ENCODE measurements around the gene RRP1.

RRP1 gene

DNA sequence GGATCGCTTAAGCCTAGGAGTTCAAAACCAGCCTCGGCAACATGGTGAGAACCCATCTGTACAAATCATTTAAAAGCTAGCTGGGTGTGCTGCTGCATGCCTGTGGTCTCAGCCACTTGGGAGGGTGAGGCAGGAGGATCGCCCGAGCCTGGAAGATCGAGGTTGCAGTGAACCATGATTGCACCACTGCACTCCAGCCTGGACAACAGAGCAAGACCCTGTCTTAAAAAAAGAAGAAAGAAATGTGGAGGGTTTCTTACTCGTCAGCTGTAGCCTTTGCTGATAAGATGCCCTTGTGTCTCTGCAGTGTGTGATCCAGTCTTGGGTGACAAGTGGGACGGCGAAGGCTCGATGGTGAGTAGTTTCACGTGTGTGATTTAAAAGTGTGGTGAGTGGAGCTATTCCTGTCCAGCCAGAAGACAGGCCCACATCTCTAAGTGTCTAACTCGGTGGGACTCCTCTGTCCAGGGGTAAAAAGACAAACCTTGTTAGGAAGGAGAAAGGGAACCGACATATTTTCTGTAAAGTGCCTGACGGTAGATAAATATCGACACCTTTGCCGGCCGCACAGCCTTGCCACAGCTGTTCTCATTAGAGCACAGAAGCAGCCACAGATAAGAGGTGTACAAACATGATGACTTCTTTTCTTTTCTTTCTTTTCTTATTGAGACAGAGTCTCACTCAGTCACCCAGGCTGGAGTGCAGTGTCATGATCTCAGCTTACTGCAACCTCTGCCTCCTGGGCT, 43.4 kb upstream of the RRP1 start:
- TF ChIP-seq ZNF274 (IDR thresholded peaks at IDR 0.05; ENCODE audit: low read depth, low read length) (no peak), YY1 (IDR thresholded peaks at IDR 0.05; ENCODE audit: insufficient read depth, insufficient read length) (no peak), SUZ12 (IDR thresholded peaks at IDR 0.05; ENCODE audit: extremely low read depth, insufficient read depth, insufficient read length) (no peak)

DNA sequence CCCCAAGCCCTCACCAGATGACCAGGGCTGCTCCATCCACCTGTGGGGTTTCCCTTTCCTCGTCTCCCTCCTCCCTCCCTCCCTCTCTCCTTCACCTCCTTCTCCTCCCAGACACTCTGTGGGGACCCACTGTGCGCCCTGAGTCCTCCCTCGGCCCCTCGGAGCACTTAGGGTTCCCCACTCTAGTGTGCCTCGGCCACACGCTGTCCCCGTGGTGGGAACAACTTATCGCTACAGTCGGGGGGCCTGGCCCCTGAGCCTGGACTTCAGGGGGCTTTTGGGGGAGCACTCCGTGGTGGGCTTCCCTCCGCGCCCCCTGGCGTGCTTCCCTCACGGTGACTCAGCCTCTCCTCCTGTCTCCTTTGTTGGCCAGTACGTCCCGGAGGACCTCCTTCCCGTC, 40.8 kb upstream of the RRP1 start:
- Histone ChIP-seq H3K4me3 (ENCODE audit: insufficient read length, low read depth) (no peak overlapping the region), H3K27me3 (ENCODE audit: insufficient read depth, insufficient read length) (no peaks in the 10 kb centered on the region), H3K9ac (ENCODE audit: insufficient read length, low read depth) (peak overlapping the region; percentile 44), H3K9me3 (ENCODE audit: insufficient read depth, low read length) (no peaks in the 10 kb centered on the region), H3K4me1 (ENCODE audit: insufficient read depth, insufficient read length) (peaks cover 9% of the 10 kb centered on the region), H3K36me3 (ENCODE audit: insufficient read depth, insufficient read length, low read length) (peaks cover 93% of the 10 kb centered on the region)
- DNase-seq (ENCODE audit: low read depth, low spot score) = no peak
- TF ChIP-seq SUZ12 (IDR thresholded peaks at IDR 0.05; ENCODE audit: extremely low read depth, insufficient read depth, insufficient read length) (no peak), YY1 (IDR thresholded peaks at IDR 0.05; ENCODE audit: insufficient read depth, insufficient read length) (no peak), ZNF274 (IDR thresholded peaks at IDR 0.05; ENCODE audit: low read depth, low read length) (no peak)

More for the DNA sequence above, 43.4 kb upstream of the RRP1 start:
- no peak for DNase-seq (ENCODE audit: low read depth, low spot score)
- H3K27me3 ChIP-seq (ENCODE audit: insufficient read depth, insufficient read length) = no peaks in the 10 kb centered on the region
- H3K9me3 ChIP-seq (ENCODE audit: insufficient read depth, low read length) = no peaks in the 10 kb centered on the region
- no peak overlapping the region for H3K4me3 ChIP-seq (ENCODE audit: insufficient read length, low read depth)
- peaks cover 9% of the 10 kb centered on the region for H3K4me1 ChIP-seq (ENCODE audit: insufficient read depth, insufficient read length)
- H3K36me3 ChIP-seq (ENCODE audit: insufficient read depth, insufficient read length, low read length) = peaks cover 83% of the 10 kb centered on the region
- H3K9ac ChIP-seq (ENCODE audit: insufficient read length, low read depth) = no peak overlapping the region

DNA sequence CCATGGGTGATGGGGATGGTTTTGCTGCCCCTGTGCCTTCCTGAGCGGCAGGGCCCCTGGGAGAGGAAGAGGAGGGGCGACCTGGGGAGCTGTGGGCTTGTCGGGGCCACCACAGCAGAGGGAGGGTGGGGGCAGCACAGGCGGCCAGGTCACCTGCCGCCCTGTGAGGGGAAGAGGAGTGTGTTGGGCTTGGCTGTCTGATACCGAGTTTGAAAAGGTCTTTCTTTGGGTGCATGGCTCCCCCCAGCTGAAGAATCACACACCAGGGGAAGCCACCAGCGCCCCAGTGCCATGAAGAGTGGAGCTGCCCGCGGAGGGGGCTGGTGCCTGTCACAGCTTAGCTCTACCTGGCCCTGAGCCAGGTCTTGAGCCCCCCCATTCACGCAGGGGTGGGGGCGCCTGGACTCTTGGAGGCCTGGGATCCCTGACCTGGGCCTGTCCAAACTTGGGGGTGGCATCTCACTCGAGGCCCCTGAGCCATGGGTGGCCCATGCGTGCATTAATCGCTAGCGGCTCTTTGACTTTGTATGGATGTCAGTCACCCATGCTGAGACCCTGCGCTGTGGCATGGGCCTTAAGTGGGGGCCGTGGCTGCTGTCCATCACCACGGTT, 39.6 kb upstream of the RRP1 start:
- peaks cover 93% of the 10 kb centered on the region for H3K36me3 ChIP-seq (ENCODE audit: insufficient read depth, insufficient read length, low read length)
- TF ChIP-seq SUZ12 (IDR thresholded peaks at IDR 0.05; ENCODE audit: extremely low read depth, insufficient read depth, insufficient read length) = no peak
- no peak for TF ChIP-seq YY1 (IDR thresholded peaks at IDR 0.05; ENCODE audit: insufficient read depth, insufficient read length)
- TF ChIP-seq ZNF274 (IDR thresholded peaks at IDR 0.05; ENCODE audit: low read depth, low read length) = no peak

DNA sequence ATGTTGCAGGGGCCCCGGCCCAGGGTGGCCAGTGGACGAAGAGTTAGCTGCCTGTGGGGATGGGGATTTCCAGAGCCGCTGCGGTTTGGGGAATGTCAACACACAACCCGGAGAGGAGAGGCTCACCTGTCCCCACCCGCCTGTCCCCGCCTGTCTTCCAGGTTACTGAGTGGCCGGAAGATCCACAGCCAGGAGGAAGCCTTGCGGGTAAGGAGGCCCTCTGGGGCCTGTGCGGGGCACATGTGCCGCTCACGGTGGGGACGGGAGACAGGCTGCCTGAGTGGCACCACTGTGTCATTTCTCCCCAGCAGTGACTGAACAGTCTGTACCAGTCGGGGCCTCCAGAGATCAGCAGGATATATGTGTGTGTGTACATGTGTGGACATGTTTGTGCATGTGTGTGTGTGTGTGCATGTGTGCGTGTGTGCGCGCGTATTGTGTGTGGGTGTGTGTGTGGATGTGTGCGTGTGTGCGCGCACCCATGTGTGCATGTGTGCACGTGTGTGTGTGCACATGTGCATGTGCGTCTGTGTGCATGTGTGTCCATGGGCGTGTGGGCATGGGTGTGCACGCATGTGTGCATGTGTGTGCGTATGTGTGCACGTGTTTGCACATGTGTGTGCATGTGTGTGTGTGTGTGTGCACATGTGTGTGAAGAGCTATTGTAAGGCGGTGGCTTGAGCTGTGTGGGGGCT, 38.9 kb upstream of the RRP1 start:
- Histone ChIP-seq H3K9ac (ENCODE audit: insufficient read length, low read depth) (no peak overlapping the region), H3K9me3 (ENCODE audit: insufficient read depth, low read length) (no peaks in the 10 kb centered on the region), H3K4me3 (ENCODE audit: insufficient read length, low read depth) (no peak overlapping the region), H3K4me1 (ENCODE audit: insufficient read depth, insufficient read length) (peaks cover 4% of the 10 kb centered on the region), H3K36me3 (ENCODE audit: insufficient read depth, insufficient read length, low read length) (peaks cover 95% of the 10 kb centered on the region), H3K27me3 (ENCODE audit: insufficient read depth, insufficient read length) (no peaks in the 10 kb centered on the region)
- DNase-seq (ENCODE audit: low read depth, low spot score) = no peak
- TF ChIP-seq YY1 (IDR thresholded peaks at IDR 0.05; ENCODE audit: insufficient read depth, insufficient read length) (no peak), SUZ12 (IDR thresholded peaks at IDR 0.05; ENCODE audit: extremely low read depth, insufficient read depth, insufficient read length) (no peak), ZNF274 (IDR thresholded peaks at IDR 0.05; ENCODE audit: low read depth, low read length) (no peak)

More for the DNA sequence above, 39.6 kb upstream of the RRP1 start:
- Histone ChIP-seq H3K9ac (ENCODE audit: insufficient read length, low read depth) (no peak overlapping the region), H3K4me1 (ENCODE audit: insufficient read depth, insufficient read length) (peaks cover 4% of the 10 kb centered on the region), H3K9me3 (ENCODE audit: insufficient read depth, low read length) (no peaks in the 10 kb centered on the region), H3K27me3 (ENCODE audit: insufficient read depth, insufficient read length) (no peaks in the 10 kb centered on the region), H3K4me3 (ENCODE audit: insufficient read length, low read depth) (no peak overlapping the region)
- no peak for DNase-seq (ENCODE audit: low read depth, low spot score)

DNA sequence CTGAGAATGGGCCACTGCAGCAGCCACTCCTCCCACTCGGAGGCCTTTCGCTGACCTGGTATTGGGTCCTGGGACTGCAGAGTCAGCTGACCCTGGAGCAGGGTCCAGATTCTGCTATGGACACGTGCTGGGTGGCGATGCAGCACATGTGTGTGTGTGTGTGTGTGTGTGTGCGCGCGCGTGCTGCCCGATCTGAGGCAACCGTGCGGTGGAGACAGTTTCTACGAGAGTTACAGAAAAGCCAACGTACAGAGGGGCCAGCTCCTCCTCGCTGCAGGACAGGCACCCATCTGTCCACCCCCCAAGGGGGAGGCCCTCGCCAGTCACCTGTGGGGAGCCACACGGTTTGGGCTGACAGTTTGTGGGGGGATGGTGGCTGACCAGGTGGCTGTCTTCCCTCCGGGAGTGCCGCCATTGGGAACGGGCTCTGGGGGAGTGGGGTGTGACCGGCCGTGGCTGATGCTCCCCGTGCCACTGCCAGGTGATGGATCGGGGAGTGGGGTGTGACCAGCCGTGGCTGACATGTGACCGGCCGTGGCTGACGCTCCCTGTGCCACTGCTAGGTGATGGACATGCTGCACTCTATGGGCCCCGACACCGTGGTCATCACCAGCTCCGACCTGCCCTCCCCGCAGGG, 37.3 kb upstream of the RRP1 start:
- Histone ChIP-seq H3K4me3 (ENCODE audit: insufficient read length, low read depth) (no peak overlapping the region), H3K27me3 (ENCODE audit: insufficient read depth, insufficient read length) (no peaks in the 10 kb centered on the region), H3K9me3 (ENCODE audit: insufficient read depth, low read length) (no peaks in the 10 kb centered on the region), H3K4me1 (ENCODE audit: insufficient read depth, insufficient read length) (peaks cover 10% of the 10 kb centered on the region), H3K9ac (ENCODE audit: insufficient read length, low read depth) (no peak overlapping the region), H3K36me3 (ENCODE audit: insufficient read depth, insufficient read length, low read length) (peaks cover 96% of the 10 kb centered on the region)
- TF ChIP-seq ZNF274 (IDR thresholded peaks at IDR 0.05; ENCODE audit: low read depth, low read length) (no peak), SUZ12 (IDR thresholded peaks at IDR 0.05; ENCODE audit: extremely low read depth, insufficient read depth, insufficient read length) (no peak), YY1 (IDR thresholded peaks at IDR 0.05; ENCODE audit: insufficient read depth, insufficient read length) (no peak)
- DNase-seq (ENCODE audit: low read depth, low spot score) = no peak

DNA sequence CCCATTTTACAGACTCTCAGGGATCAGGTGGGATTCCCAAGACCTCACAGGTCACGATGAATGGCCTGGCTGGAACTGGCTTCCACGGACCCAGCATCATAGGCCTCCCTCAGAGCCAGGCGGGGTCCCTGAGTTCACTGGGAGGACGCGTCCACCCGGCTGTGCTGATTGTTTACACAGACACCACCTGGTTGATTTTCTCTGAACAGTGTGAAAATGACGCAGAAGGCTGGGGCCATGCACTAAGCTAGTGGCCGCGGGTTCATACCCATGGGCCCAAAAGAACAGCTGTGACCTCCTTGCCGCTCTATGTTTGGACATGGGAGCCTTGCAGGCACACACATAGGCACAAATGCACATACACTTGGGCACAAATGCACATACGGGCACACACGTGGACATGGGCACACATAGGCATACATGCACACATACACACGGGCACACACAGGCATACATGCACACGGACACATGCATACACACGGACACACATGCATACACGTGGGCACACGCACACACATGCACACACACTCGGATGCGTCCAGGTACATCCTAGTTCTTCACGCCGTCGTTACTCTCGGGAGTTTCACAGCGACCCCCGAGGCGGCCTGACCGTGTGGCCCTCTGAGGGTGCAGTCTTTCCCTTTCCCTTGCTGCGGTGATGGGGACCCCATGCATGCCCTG, 36.5 kb upstream of the RRP1 start:
- no peak overlapping the region for H3K9ac ChIP-seq (ENCODE audit: insufficient read length, low read depth)

More for the DNA sequence above, 36.5 kb upstream of the RRP1 start:
- Histone ChIP-seq H3K4me3 (ENCODE audit: insufficient read length, low read depth) (no peak overlapping the region), H3K9me3 (ENCODE audit: insufficient read depth, low read length) (no peaks in the 10 kb centered on the region), H3K27me3 (ENCODE audit: insufficient read depth, insufficient read length) (no peaks in the 10 kb centered on the region), H3K36me3 (ENCODE audit: insufficient read depth, insufficient read length, low read length) (peaks cover 96% of the 10 kb centered on the region), H3K4me1 (ENCODE audit: insufficient read depth, insufficient read length) (peaks cover 10% of the 10 kb centered on the region)
- TF ChIP-seq ZNF274 (IDR thresholded peaks at IDR 0.05; ENCODE audit: low read depth, low read length) (no peak), YY1 (IDR thresholded peaks at IDR 0.05; ENCODE audit: insufficient read depth, insufficient read length) (no peak), SUZ12 (IDR thresholded peaks at IDR 0.05; ENCODE audit: extremely low read depth, insufficient read depth, insufficient read length) (no peak)
- no peak for DNase-seq (ENCODE audit: low read depth, low spot score)
